MCF 10A (cell line): Measurements from ENCODE around the gene NECTIN4. TPM values are rescaled to one million over a fixed set of nuclear protein-coding genes. Genes with fewer than 3 reads are reported as not detected.

Experiments
- BruUV-seq: library from RNA; stranded (reverse); fragments of 400-500 nt; replicated peaks from 2 replicates; lab custom pipeline; 2021; lab: Mats Ljungman, UMichigan
- CTCF ChIA-PET: fragments of 300-600 bp; sonication (Branson Sonifier 250); formaldehyde crosslinking; extraction: SDS; loops from one replicate; lab custom pipeline; 2021; ENCODE audit warnings: antibody characterized with exemption, inconsistent platforms; lab: Yijun Ruan, JAX
- POLR2A ChIA-PET: fragments of 300-600, 350-650 bp; sonication (Branson Sonifier 250); formaldehyde crosslinking; extraction: SDS; loops from one replicate; lab custom pipeline; 2020; ENCODE audit warnings: antibody characterized with exemption, inconsistent platforms; lab: Yijun Ruan, JAX
- DNase-seq: peaks from one replicate; pipeline ENCODE4 v3.0.0-alpha.2; 2018; ENCODE audit not compliant: unreplicated experiment
- H3K27ac Mint-ChIP-seq: one replicate; pipeline ENCODE4 v1.8.0; 2022; ENCODE audit warnings: mild to moderate bottlenecking, low read depth, mixed read lengths; ENCODE audit not compliant: unreplicated experiment
- H3K27me3 Mint-ChIP-seq: one replicate; pipeline ENCODE4 v1.8.0; 2022; ENCODE audit warnings: mixed read lengths; ENCODE audit not compliant: insufficient read depth, unreplicated experiment
- H3K36me3 Mint-ChIP-seq: one replicate; pipeline ENCODE4 v1.8.0; 2022; ENCODE audit warnings: mild to moderate bottlenecking, moderate library complexity, mixed read lengths; ENCODE audit not compliant: insufficient read depth, unreplicated experiment
- H3K4me1 Mint-ChIP-seq: one replicate; pipeline ENCODE4 v1.8.0; 2022; ENCODE audit warnings: mixed read lengths; ENCODE audit not compliant: insufficient read depth, unreplicated experiment
- H3K4me3 Mint-ChIP-seq: one replicate; pipeline ENCODE4 v1.8.0; 2022; ENCODE audit warnings: mild to moderate bottlenecking, moderate library complexity, mixed read lengths; ENCODE audit not compliant: unreplicated experiment
- H3K9me3 Mint-ChIP-seq: one replicate; pipeline ENCODE4 v1.8.0; 2022; ENCODE audit warnings: mixed read lengths; ENCODE audit not compliant: unreplicated experiment
- intact Hi-C: fragments of 100-400 bp; cut with micrococcal nuclease; formaldehyde crosslinking; loops from 2 replicates; pipeline ENCODE4 v1.14.1; 2022
- total RNA-seq: library from RNA; stranded (reverse); gene quantifications from 2 replicates; pipeline ENCODE4 v1.2.3, GENCODE V29; 2022
- TF ChIP-seq, protein P1 (sequence below): fragments of 200-600 bp; IDR thresholded peaks from one replicate; pipeline ENCODE4 v1.8.0; 2022; ENCODE audit warnings: antibody characterized with exemption, mild to moderate bottlenecking; ENCODE audit not compliant: unreplicated experiment

Gene NECTIN4
- total RNA-seq, 1 experiment from 2014 or later = 7.0 TPM

DNA sequence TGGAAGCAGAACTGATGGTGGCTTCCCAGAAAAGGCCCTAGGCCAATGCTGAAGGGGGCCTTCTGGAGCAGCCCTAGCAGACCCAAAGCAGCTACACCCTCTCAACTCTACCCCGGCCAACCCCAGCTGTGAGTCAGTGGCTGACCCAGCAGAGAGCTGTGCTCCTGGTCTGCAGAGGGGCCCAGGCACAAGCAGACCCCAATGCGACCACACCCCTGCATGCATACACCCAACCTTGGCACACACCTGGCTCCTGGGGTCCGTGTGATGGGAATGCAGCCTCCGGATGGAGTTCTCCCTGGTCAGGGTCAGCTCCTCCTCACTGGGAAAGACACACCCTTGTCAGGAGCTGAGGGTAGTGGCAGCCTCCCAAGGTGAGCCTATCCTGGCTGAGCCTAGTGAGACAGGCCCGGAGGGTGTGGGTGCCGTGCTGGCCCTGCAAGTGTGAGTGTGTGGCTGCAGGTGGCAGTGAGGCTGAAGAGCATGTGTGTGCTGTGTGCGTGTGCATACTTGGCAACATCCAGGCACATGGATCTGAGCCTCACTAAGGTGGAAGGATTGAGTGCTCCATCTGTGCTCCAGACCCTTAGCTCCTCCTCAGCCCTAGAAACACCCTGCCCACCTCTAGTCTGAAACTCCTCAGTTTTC, 15.8 kb downstream of the NECTIN4 start:
- intact Hi-C loops = loop anchor here (1.0 to 2.0 kb wide), 5 partner anchors 10 to 80 kb away; partner anchors contain the start of gene DEDD
- Mint-ChIP-seq H3K4me3 (peak overlapping the region; percentile 90), H3K9me3 (no peaks in the 10 kb centered on the region), H3K36me3 (peaks cover 17% of the 10 kb centered on the region), H3K27me3 (no peaks in the 10 kb centered on the region), H3K4me1 (peaks cover 50% of the 10 kb centered on the region), H3K27ac (peak overlapping the region; percentile 95)
- BruUV-seq = no TSS peak
- peak; percentile 95 for DNase-seq
- TF ChIP-seq, protein P1, sequence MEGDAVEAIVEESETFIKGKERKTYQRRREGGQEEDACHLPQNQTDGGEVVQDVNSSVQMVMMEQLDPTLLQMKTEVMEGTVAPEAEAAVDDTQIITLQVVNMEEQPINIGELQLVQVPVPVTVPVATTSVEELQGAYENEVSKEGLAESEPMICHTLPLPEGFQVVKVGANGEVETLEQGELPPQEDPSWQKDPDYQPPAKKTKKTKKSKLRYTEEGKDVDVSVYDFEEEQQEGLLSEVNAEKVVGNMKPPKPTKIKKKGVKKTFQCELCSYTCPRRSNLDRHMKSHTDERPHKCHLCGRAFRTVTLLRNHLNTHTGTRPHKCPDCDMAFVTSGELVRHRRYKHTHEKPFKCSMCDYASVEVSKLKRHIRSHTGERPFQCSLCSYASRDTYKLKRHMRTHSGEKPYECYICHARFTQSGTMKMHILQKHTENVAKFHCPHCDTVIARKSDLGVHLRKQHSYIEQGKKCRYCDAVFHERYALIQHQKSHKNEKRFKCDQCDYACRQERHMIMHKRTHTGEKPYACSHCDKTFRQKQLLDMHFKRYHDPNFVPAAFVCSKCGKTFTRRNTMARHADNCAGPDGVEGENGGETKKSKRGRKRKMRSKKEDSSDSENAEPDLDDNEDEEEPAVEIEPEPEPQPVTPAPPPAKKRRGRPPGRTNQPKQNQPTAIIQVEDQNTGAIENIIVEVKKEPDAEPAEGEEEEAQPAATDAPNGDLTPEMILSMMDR = peak; percentile 27
- CTCF ChIA-PET = interaction anchor here (0.5 to 14.2 kb wide), 33 partner anchors 9 to 944 kb away, joined by 3 to 331 read pairs (median 4); partner anchors contain the start of genes F11R, KLHDC9 and USF1
- POLR2A ChIA-PET = interaction anchor here (0.5 to 7.3 kb wide), 29 partner anchors 9 to 423 kb away, joined by 3 to 122 read pairs (median 6); partner anchors contain the start of genes DEDD, F11R, NIT1 and PFDN2

DNA sequence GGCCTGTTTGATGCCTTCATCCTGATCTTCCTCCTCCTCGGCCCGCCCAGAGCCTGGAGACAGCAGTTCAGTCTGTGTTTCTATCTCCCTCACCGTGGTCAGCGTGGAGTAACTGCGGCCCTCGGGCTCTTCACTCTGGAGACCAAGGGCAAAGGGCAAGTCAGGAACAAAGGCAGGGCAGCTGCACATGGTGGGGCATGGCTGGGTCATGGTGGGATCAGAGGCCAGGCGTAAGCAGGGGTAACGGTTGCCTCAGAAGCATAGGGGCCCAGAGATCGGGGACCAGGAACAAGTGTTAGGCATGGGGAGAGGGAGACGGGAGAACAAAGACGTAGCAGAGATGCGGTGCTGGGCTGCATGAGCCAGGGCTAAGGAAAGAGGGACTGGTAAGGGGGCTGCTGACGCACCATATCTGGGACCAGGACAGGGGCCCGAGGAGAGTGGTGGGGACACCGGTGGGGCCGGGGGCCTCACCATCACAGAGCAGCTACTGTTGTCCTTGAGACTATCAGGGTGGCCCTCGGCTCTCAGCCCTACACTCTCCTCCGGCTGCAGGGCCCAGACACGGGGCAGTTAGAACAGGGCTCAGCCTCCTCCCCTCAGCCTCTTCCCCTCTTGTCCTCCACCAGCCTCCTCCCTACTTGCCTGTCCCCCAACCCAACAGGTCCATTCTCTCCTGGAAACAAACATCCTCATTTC, 16.5 kb downstream of the NECTIN4 start:
- Mint-ChIP-seq H3K4me3 (peak overlapping the region; percentile 90), H3K36me3 (peaks cover 17% of the 10 kb centered on the region), H3K27ac (peak overlapping the region; percentile 95), H3K4me1 (peaks cover 51% of the 10 kb centered on the region), H3K9me3 (no peaks in the 10 kb centered on the region), H3K27me3 (no peaks in the 10 kb centered on the region)
- no peak for DNase-seq
- BruUV-seq = no TSS peak
- ChIA-PET CTCF (interaction anchor here (0.6 to 14.2 kb wide), 32 partner anchors 7 to 769 kb away, joined by 3 to 331 read pairs (median 4); partner anchors contain the start of genes F11R, KLHDC9 and USF1), POLR2A (interaction anchor here (0.7 to 7.3 kb wide), 19 partner anchors 8 to 121 kb away, joined by 3 to 122 read pairs (median 9); partner anchors contain the start of genes DEDD, F11R, NIT1 and PFDN2)
- intact Hi-C loops = loop anchor here (1.0 to 2.0 kb wide), 3 partner anchors 10 to 60 kb away; partner anchors contain the start of gene DEDD
- TF ChIP-seq, protein P1 = no peak

- peak overlapping the region; percentile 46 for H3K27ac Mint-ChIP-seq
Observed at GRCh38 chr1:161071886-161072371, 17.4 kb downstream of the NECTIN4 start.

More at GRCh38 chr1:161071886-161072371, 17.4 kb downstream of the NECTIN4 start:
- intact Hi-C loops = loop anchor here (2.0 kb wide), 1 partner anchor 61 kb away; the partner anchor contains the start of gene DEDD
- Mint-ChIP-seq H3K9me3 (no peaks in the 10 kb centered on the region), H3K4me1 (peaks cover 51% of the 10 kb centered on the region), H3K36me3 (peaks cover 17% of the 10 kb centered on the region), H3K4me3 (peak overlapping the region; percentile 90), H3K27me3 (no peaks in the 10 kb centered on the region)
- TF ChIP-seq, protein P1 = peak; percentile 87
- DNase-seq = peak; percentile 73
- ChIA-PET CTCF (interaction anchor here (0.7 to 14.2 kb wide), 25 partner anchors 8 to 235 kb away, joined by 3 to 331 read pairs (median 5); partner anchors contain the start of genes ITLN2, KLHDC9 and USF1), POLR2A (interaction anchor here (1.8 to 7.3 kb wide), 4 partner anchors 24 to 50 kb away, joined by 9 to 122 read pairs (median 16); partner anchors contain the start of genes F11R, KLHDC9 and USF1)
- BruUV-seq = no TSS peak
